ENCODE data around the gene PMPCA.

PMPCA gene

GRCh38 chr9:136363949-136364748 is 46.3 kb upstream of the PMPCA start:
- no peak for DNase-seq (ENCODE audit: low read depth)
- TF ChIP-seq CTCF (IDR thresholded peaks at IDR 0.05; ENCODE audit: low read depth, low read length, missing control alignments): no peak
- H3K4me3 ChIP-seq (ENCODE audit: low read depth, low read length): no peak overlapping the region

GRCh38 chr9:136364942-136365774 is 45.3 kb upstream of the PMPCA start:
- DNase-seq (ENCODE audit: low read depth): no peak
- no peak overlapping the region for H3K4me3 ChIP-seq (ENCODE audit: low read depth, low read length)
- TF ChIP-seq CTCF (IDR thresholded peaks at IDR 0.05; ENCODE audit: low read depth, low read length, missing control alignments): no peak

- TF ChIP-seq CTCF (IDR thresholded peaks at IDR 0.05; ENCODE audit: low read depth, low read length, missing control alignments): no peak
- H3K4me3 ChIP-seq (ENCODE audit: low read depth, low read length): no peak overlapping the region
- no peak for DNase-seq (ENCODE audit: low read depth)
Measured at GRCh38 chr9:136365775-136366222, 44.7 kb upstream of the PMPCA start.

- no peak for TF ChIP-seq CTCF (IDR thresholded peaks at IDR 0.05; ENCODE audit: low read depth, low read length, missing control alignments)
- no peak overlapping the region for H3K4me3 ChIP-seq (ENCODE audit: low read depth, low read length)
- no peak for DNase-seq (ENCODE audit: low read depth)
Measured at GRCh38 chr9:136366826-136367225, 43.6 kb upstream of the PMPCA start.

GRCh38 chr9:136367296-136368145 is 42.9 kb upstream of the PMPCA start:
- no peak for TF ChIP-seq CTCF (IDR thresholded peaks at IDR 0.05; ENCODE audit: low read depth, low read length, missing control alignments)
- DNase-seq (ENCODE audit: low read depth): no peak
- H3K4me3 ChIP-seq (ENCODE audit: low read depth, low read length): no peak overlapping the region

GRCh38 chr9:136368190-136368589 is 42.3 kb upstream of the PMPCA start:
- TF ChIP-seq CTCF (IDR thresholded peaks at IDR 0.05; ENCODE audit: low read depth, low read length, missing control alignments): no peak
- no peak overlapping the region for H3K4me3 ChIP-seq (ENCODE audit: low read depth, low read length)
- no peak for DNase-seq (ENCODE audit: low read depth)

All from GM12864 (cell line).